ENCODE measurements around the gene SLC47A1.

Gene SLC47A1

DNA sequence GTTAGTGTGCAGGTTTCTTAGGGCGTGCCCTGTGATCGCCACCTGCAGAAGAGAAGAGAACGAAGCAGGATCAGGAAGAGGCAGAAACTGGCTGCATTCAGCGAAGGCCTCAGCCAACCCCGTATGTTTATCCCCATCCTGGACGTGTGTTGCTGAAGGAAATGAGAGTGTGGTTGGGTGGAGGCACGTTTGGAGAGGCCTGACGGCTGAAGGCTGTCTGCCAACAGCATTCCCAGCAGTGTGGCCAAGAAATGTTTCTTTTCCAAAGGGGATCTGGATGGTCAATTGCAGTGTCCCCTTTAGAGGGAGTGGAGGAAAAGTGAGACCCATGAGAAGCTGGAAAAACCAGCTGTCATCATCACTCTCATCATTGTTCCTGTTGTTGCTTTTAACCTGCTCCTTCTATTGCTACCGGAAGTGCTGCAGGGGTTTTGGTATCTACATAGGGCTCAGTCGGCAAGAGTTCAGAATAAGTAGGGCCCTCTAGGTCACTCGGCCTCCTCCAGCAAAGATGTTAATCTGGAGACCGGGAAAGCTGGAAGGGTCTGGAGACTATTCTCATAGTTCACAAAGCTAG is 46.5 kb upstream of the SLC47A1 start:
- TF ChIP-seq CTCF (conservative IDR thresholded peaks at IDR 0.05; ENCODE audit: low read length): no peak
- Histone ChIP-seq H2AFZ (ENCODE audit: low read length) (no peak overlapping the region), H3K4me1 (ENCODE audit: insufficient read depth, low read length, poor library complexity, severe bottlenecking) (no peaks in the 10 kb centered on the region)

GRCh38 chr17:19492141-19492540 is 41.5 kb upstream of the SLC47A1 start:
- Histone ChIP-seq H3K9me3 (ENCODE audit: insufficient read depth, low read depth, low read length) (no peaks in the 10 kb centered on the region), H2AFZ (ENCODE audit: low read length) (no peak overlapping the region), H3K79me2 (ENCODE audit: insufficient read depth, low read length) (no peaks in the 10 kb centered on the region), H3K36me3 (ENCODE audit: insufficient read depth, low read length) (no peaks in the 10 kb centered on the region), H3K4me2 (ENCODE audit: low read depth, low read length, poor library complexity, severe bottlenecking) (no peak overlapping the region), H3K9me2 (replicated peaks; ENCODE audit: low read depth, low read length) (no peaks in the 10 kb centered on the region), H3F3A (ENCODE audit: low read depth) (no peaks in the 10 kb centered on the region), H3K4me3 (ENCODE audit: low read length, poor library complexity, severe bottlenecking) (no peak overlapping the region), H3K27me3 (ENCODE audit: insufficient read depth, low read length, poor library complexity, severe bottlenecking) (no peaks in the 10 kb centered on the region), H4K20me1 (ENCODE audit: insufficient read depth, low read length, poor library complexity, severe bottlenecking) (no peaks in the 10 kb centered on the region), H3K4me1 (ENCODE audit: insufficient read depth, low read length, poor library complexity, severe bottlenecking) (no peaks in the 10 kb centered on the region), H3K9ac (ENCODE audit: low read depth, low read length, poor library complexity, severe bottlenecking) (no peak overlapping the region)
- no peak for TF ChIP-seq EZH2phosphoT487 (IDR thresholded peaks at IDR 0.05; ENCODE audit: borderline replicate concordance)

More for the DNA sequence above, 46.5 kb upstream of the SLC47A1 start:
- Histone ChIP-seq H3K36me3 (ENCODE audit: insufficient read depth, low read length) (no peaks in the 10 kb centered on the region), H3K79me2 (ENCODE audit: insufficient read depth, low read length) (no peaks in the 10 kb centered on the region), H3K27me3 (ENCODE audit: insufficient read depth, low read length, poor library complexity, severe bottlenecking) (no peaks in the 10 kb centered on the region), H3K4me3 (ENCODE audit: low read length, poor library complexity, severe bottlenecking) (no peak overlapping the region), H3F3A (ENCODE audit: low read depth) (no peaks in the 10 kb centered on the region), H4K20me1 (ENCODE audit: insufficient read depth, low read length, poor library complexity, severe bottlenecking) (no peaks in the 10 kb centered on the region), H3K9ac (ENCODE audit: low read depth, low read length, poor library complexity, severe bottlenecking) (no peak overlapping the region), H3K4me2 (ENCODE audit: low read depth, low read length, poor library complexity, severe bottlenecking) (no peak overlapping the region), H3K9me2 (replicated peaks; ENCODE audit: low read depth, low read length) (no peaks in the 10 kb centered on the region), H3K9me3 (ENCODE audit: insufficient read depth, low read depth, low read length) (no peaks in the 10 kb centered on the region)

DNA sequence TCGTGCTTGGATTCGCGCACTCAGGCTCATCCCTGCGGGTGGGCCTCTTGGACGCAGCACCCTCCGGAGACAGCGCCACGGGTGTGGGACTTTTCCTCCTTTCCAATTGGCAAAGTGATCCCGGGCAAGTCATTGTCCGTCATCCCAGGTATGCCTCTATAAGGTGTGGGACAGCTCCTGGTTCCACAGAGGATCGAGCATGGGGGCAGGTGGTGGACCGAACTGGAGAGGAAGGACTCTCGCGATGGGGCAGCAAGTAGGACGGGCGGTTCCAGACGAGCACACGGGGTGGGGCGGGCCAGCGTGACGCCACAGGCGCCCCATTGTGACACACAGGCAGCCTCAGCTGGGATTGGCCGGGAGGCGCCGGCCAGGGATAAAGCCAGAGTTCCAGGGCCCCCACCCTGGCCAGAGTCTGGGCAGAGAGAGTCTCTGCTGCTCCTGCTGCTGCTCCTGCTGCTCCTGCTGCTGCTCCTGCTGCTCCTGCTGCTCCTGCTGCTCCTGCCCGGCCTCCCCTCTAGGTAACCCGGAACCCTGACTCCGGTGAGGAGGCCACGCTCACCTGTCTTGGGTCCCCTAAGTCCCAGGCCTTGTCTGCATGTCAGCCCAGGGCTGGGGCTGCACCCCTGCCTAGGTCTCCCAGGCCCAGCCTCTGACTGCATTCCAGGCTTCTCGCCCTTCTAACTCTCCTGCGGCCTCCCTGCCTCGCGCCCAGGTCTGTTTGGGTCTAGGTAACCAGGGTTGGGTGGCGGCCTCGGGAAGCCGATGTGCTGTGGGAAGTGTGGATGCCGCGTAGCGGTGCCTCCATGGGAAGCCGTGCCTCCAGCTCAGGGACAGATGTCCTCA is 38.5 kb upstream of the SLC47A1 start:
- H3K4me1 ChIP-seq (ENCODE audit: insufficient read depth, low read length, poor library complexity, severe bottlenecking): no peaks in the 10 kb centered on the region
- no peak overlapping the region for H3K4me2 ChIP-seq (ENCODE audit: low read depth, low read length, poor library complexity, severe bottlenecking)
- H3K9me2 ChIP-seq (replicated peaks; ENCODE audit: low read depth, low read length): no peaks in the 10 kb centered on the region
- H2AFZ ChIP-seq (ENCODE audit: low read length): no peak overlapping the region
- H4K20me1 ChIP-seq (ENCODE audit: insufficient read depth, low read length, poor library complexity, severe bottlenecking): no peaks in the 10 kb centered on the region
- no peak overlapping the region for H3K9ac ChIP-seq (ENCODE audit: low read depth, low read length, poor library complexity, severe bottlenecking)
- no peaks in the 10 kb centered on the region for H3K36me3 ChIP-seq (ENCODE audit: insufficient read depth, low read length)
- H3K4me3 ChIP-seq (ENCODE audit: low read length, poor library complexity, severe bottlenecking): no peak overlapping the region
- TF ChIP-seq CTCF (conservative IDR thresholded peaks at IDR 0.05; ENCODE audit: low read length): no peak
- TF ChIP-seq EZH2phosphoT487 (IDR thresholded peaks at IDR 0.05; ENCODE audit: borderline replicate concordance): no peak
- H3K79me2 ChIP-seq (ENCODE audit: insufficient read depth, low read length): no peaks in the 10 kb centered on the region
- H3F3A ChIP-seq (ENCODE audit: low read depth): no peaks in the 10 kb centered on the region
- no peaks in the 10 kb centered on the region for H3K27me3 ChIP-seq (ENCODE audit: insufficient read depth, low read length, poor library complexity, severe bottlenecking)
- H3K9me3 ChIP-seq (ENCODE audit: insufficient read depth, low read depth, low read length): no peaks in the 10 kb centered on the region

All from Loucy (cell line).